ENCODE data around the gene B3GNT5. TPM values are rescaled to one million over a fixed set of nuclear protein-coding genes. Genes with fewer than 3 reads are reported as not detected.

Gene B3GNT5
- total and polyA plus RNA-seq, 9 of the 15 experiments (the other 6 are each of a cell fraction or from before 2014, with no cell fraction given): 8.8 to 23.8 (median 14.4) TPM

- Histone ChIP-seq H3K79me2 (ENCODE audit: control insufficient read depth, insufficient read depth, low read length) (no peaks in the 10 kb centered on the region), H3K27ac (ENCODE audit: extremely low read depth, low read depth, low read length) (no peak overlapping the region), H3K36me3 (ENCODE audit: control insufficient read depth, insufficient read depth, low read length) (no peaks in the 10 kb centered on the region; the same call in 2 of the 3 replicates), H3K9ac (ENCODE audit: insufficient read depth in 1 of 2, low read depth in 2 of 2, low read length in 2 of 2) (no peak overlapping the region), H3K27me3 (ENCODE audit: control insufficient read depth in 2 of 2, insufficient read depth in 2 of 2, low read length in 2 of 2) (no peaks in the 10 kb centered on the region), H3K4me2 (ENCODE audit: insufficient read depth, low read length) (no peak overlapping the region), H3K9me3 (replicated peaks; ENCODE audit: control insufficient read depth, insufficient read depth, low read depth, low read length) (no peaks in the 10 kb centered on the region), H3K4me3 (no peak overlapping the region), H3K4me1 (replicated peaks in 1 of 2; ENCODE audit: control insufficient read depth in 2 of 2, insufficient read depth in 2 of 2, low read length in 2 of 2) (peaks cover 0 to 3% of the 10 kb centered on the region in 2 experiments; a peak in 2 of 5 replicates), H3K9me1 (ENCODE audit: control insufficient read depth, insufficient read depth, low read length) (no peaks in the 10 kb centered on the region), H2AFZ (ENCODE audit: low read depth, low read length) (no peak overlapping the region), H4K20me1 (replicated peaks; ENCODE audit: control insufficient read depth, insufficient read depth, low read length) (no peaks in the 10 kb centered on the region)
- BruUV-seq (replicated peaks): no TSS peak
- DNase-seq (ENCODE audit: extremely low read depth in 1 of 4, low spot score in 3 of 4) (no peak), ATAC-seq (no peak), FAIRE-seq (no peak)
- in situ Hi-C loops (cut with MboI) (no loop called here), intact Hi-C loops (cut with micrococcal nuclease) (no loop called here)
- ChIA-PET CTCF (ENCODE audit: low intra/inter-chr PET ratio) (no interaction called here), POLR2A (interaction anchor here (1.0 to 1.5 kb wide), 3 partner anchors 9 to 39 kb away, joined by 3 to 5 read pairs (median 4); no protein-coding TSS in a partner anchor)
- TF ChIP-seq HNRNPH1 (optimal IDR thresholded peaks at IDR 0.05; ENCODE audit: low read depth, low read length) (no peak), COPS2 (conservative IDR thresholded peaks at IDR 0.05) (no peak), ZNF778 (CRISPR knock-in tag; IDR thresholded peaks at IDR 0.05) (no peak), NR2C1 (IDR thresholded peaks at IDR 0.05) (no peak), NR2C1 (tag; IDR thresholded peaks at IDR 0.05) (no peak), HDAC2 (IDR thresholded peaks at IDR 0.05) (no peak), TAF9B (IDR thresholded peaks at IDR 0.05; ENCODE audit: partially characterized antibody) (no peak), MEF2A (IDR thresholded peaks at IDR 0.05; ENCODE audit: control insufficient read depth, low read depth, low read length) (no peak), ZNF445 (CRISPR knock-in tag; IDR thresholded peaks at IDR 0.05; ENCODE audit: low read depth) (no peak), HMGN3 (IDR thresholded peaks at IDR 0.05; ENCODE audit: borderline replicate concordance, extremely low read depth, insufficient read length, low read depth, low read length) (no peak), ZFP91 (CRISPR knock-in tag; IDR thresholded peaks at IDR 0.05) (no peak), ZC3H11A (IDR thresholded peaks at IDR 0.05; ENCODE audit: low read depth, low read length) (no peak), ZBTB34 (CRISPR knock-in tag; IDR thresholded peaks at IDR 0.05) (no peak)
- WGBS (ENCODE audit: insufficient coverage, low coverage, missing lambda C conversion rate): 76% methylated on average over 4 of the region's 4 CpGs
Measured at GRCh38 chr3:183313351-183313750, 60.3 kb downstream of the B3GNT5 start.
